Endothelial cell of umbilical vein (primary cell): ENCODE measurements around the gene NRGN. TPM values are rescaled to one million over a fixed set of nuclear protein-coding genes. Genes with fewer than 3 reads are reported as not detected.
A peak's percentile ranks its signal among the peaks of the same experiment; 100 is the strongest.

ENCODE experiments used
- BruUV-seq: library from RNA; stranded (reverse); fragments of 400-500 nt; replicated peaks from 2 replicates; lab custom pipeline; 2021; lab: Mats Ljungman, UMichigan
- CTCF ChIA-PET: fragments of 300-600, 350-600 bp; sonication (Branson Sonifier 250); formaldehyde crosslinking; loops from one replicate; lab custom pipeline; 2021; ENCODE audit warnings: antibody characterized with exemption, inconsistent platforms; lab: Charles Lee
- POLR2A ChIA-PET: fragments of 300-600, 350-600 bp; sonication (Branson Sonifier 250); formaldehyde crosslinking; loops from one replicate; lab custom pipeline; 2021; ENCODE audit warnings: antibody characterized with exemption, inconsistent platforms; lab: Charles Lee
- DNase-seq: peaks from one replicate; pipeline ENCODE4 v3.0.0-alpha.2; 2011; ENCODE audit warnings: low read depth, low spot score
- FAIRE-seq: peaks from 2 replicates; lab custom pipeline; 2011; peaks lifted over from hg19 to GRCh38; lab: Jason Lieb, UNC
- H2AFZ ChIP-seq: 2 replicates; pipeline ENCODE4 v1.6.0; 2012; ENCODE audit warnings: low read depth, low read length, control low read depth, inconsistent platforms
- H3K27ac ChIP-seq: 2 replicates; pipeline ENCODE4 v1.5.1; 2011; ENCODE audit warnings: low read depth, mild to moderate bottlenecking, control low read depth, low read length, moderate library complexity; ENCODE audit not compliant: insufficient read depth
- H3K27me3 ChIP-seq, 2 experiments: 2 replicates each; pipeline versions ENCODE4 v1.6.0 to v1.6.1; 2011; ENCODE audit warnings: low read length in 2 of 2, mixed read lengths in 1 of 2; ENCODE audit not compliant: control insufficient read depth in 2 of 2, insufficient read depth in 2 of 2
- H3K36me3 ChIP-seq, 2 experiments: 2 replicates in 1 of 2; 3 replicates in 1 of 2; pipeline ENCODE4 v1.5.1; 2011; ENCODE audit warnings: low read length in 2 of 2, mild to moderate bottlenecking in 1 of 2, moderate library complexity in 1 of 2; ENCODE audit not compliant: control insufficient read depth in 2 of 2, insufficient read depth in 2 of 2; ENCODE audit errors: extremely low read depth in 1 of 2
- H3K4me1 ChIP-seq: 3 replicates; pipeline ENCODE4 v1.5.1; 2011; ENCODE audit warnings: mild to moderate bottlenecking, low read length; ENCODE audit not compliant: control insufficient read depth, insufficient read depth; ENCODE audit errors: extremely low read depth
- H3K4me2 ChIP-seq: 2 replicates; pipeline ENCODE4 v1.6.1; 2011; ENCODE audit warnings: low read length, control low read depth, mixed read lengths; ENCODE audit not compliant: insufficient read depth
- H3K4me3 ChIP-seq, 3 experiments: fragments of 200-600 bp in 1 of 3; sonication (generic), shearing (Covaris generic) in 1 of 3; replicated peaks in 1 of 3; 2 replicates each; pipeline ENCODE4 v1.5.1; 2011 to 2016; ENCODE audit warnings: control low read depth in 3 of 3, low read length in 3 of 3, mild to moderate bottlenecking in 2 of 3, inconsistent platforms in 1 of 3, low read depth in 1 of 3, moderate library complexity in 1 of 3; ENCODE audit not compliant: insufficient read depth in 1 of 3
- H3K79me2 ChIP-seq: 2 replicates; pipeline ENCODE4 v1.6.0; 2012; ENCODE audit warnings: low read length, inconsistent platforms; ENCODE audit not compliant: control insufficient read depth, insufficient read depth
- H3K9ac ChIP-seq: replicated peaks from 2 replicates; pipeline ENCODE3; 2011; ENCODE audit warnings: low read length, control low read depth; ENCODE audit not compliant: insufficient read depth; ENCODE audit errors: extremely low read depth
- H3K9me1 ChIP-seq: replicated peaks from 3 replicates; pipeline ENCODE4 v1.6.0; 2011; ENCODE audit warnings: mild to moderate bottlenecking, low read length; ENCODE audit not compliant: control insufficient read depth, insufficient read depth; ENCODE audit errors: extremely low read depth
- H3K9me3 ChIP-seq: replicated peaks from 2 replicates; pipeline ENCODE4 v1.5.1; 2012; ENCODE audit warnings: low read length, inconsistent platforms; ENCODE audit not compliant: control insufficient read depth, insufficient read depth
- H4K20me1 ChIP-seq: replicated peaks from 2 replicates; pipeline ENCODE3; 2011; ENCODE audit warnings: mild to moderate bottlenecking, low read length; ENCODE audit not compliant: control insufficient read depth, insufficient read depth; ENCODE audit errors: extremely low read depth
- EZH2 ChIP-seq: IDR thresholded peaks from 2 replicates; pipeline ENCODE4 v1.6.1; 2012; ENCODE audit warnings: borderline replicate concordance, low read depth, mild to moderate bottlenecking, moderate library complexity, low read length, inconsistent platforms; ENCODE audit not compliant: severe bottlenecking
- FOS ChIP-seq: IDR thresholded peaks from 2 replicates; pipeline ENCODE4 v1.6.1; 2011; ENCODE audit warnings: mild to moderate bottlenecking, low read length, moderate library complexity, borderline replicate concordance; ENCODE audit not compliant: insufficient read depth
- JUN ChIP-seq: IDR thresholded peaks from 2 replicates; pipeline ENCODE4 v1.6.1; 2011; ENCODE audit warnings: borderline replicate concordance, low read depth; ENCODE audit not compliant: insufficient read length, insufficient read depth
- MAX ChIP-seq: IDR thresholded peaks from 2 replicates; pipeline ENCODE4 v1.6.1; 2011; ENCODE audit not compliant: insufficient read depth, insufficient read length
- MYC ChIP-seq: IDR thresholded peaks from one replicate; pipeline ENCODE4 v1.6.1; 2011; ENCODE audit warnings: mild to moderate bottlenecking, low read depth, low read length
- POLR2A ChIP-seq: IDR thresholded peaks from 2 replicates; pipeline ENCODE4 v1.6.1; 2012; ENCODE audit warnings: low read depth, mild to moderate bottlenecking, control low read depth, low read length
- POLR2AphosphoS5 ChIP-seq: IDR thresholded peaks from 2 replicates; pipeline ENCODE4 v1.6.1; 2012; ENCODE audit warnings: low read depth, mild to moderate bottlenecking, control low read depth, low read length, moderate library complexity; ENCODE audit not compliant: insufficient read depth
- dilution Hi-C: fragments of 300-500 bp; cut with MboI; formaldehyde crosslinking; loops from one replicate; pipeline ENCODE4 v1.15.0; 2019; ENCODE audit warnings: low sequenced_read_pairs; ENCODE audit not compliant: extremely low pct_ligation_motif_present
- intact Hi-C: fragments of 100-400 bp; cut with micrococcal nuclease; formaldehyde crosslinking; loops from one replicate; pipeline ENCODE4 v1.10.0; 2022
- polyA plus RNA-seq, 4 experiments: library from polyadenylated mRNA; depleted of rRNA in 3 of 4; stranded (reverse) in 3 of 4; unstranded in 1 of 4; fragments of >200 nt; gene quantifications; 2 replicates each; pipeline versions ENCODE4 v1.2.1 to v1.2.3, GENCODE V29; 2011 to 2012; ENCODE audit warnings: missing spikeins in 1 of 4
- total RNA-seq: library from RNA; stranded (reverse); gene quantifications from 2 replicates; pipeline ENCODE4 v1.2.3, GENCODE V29; 2021
- TF ChIP-seq, protein P1 (sequence below), 2 donors: IDR thresholded peaks; 1 replicate in 1 of 2; 2 replicates in 1 of 2; pipeline ENCODE4 v1.5.1; 2011; ENCODE audit warnings: low read length in 2 of 2, mild to moderate bottlenecking in 2 of 2, moderate library complexity in 2 of 2, control low read depth in 1 of 2, inconsistent platforms in 1 of 2, low read depth in 1 of 2; ENCODE audit not compliant: insufficient read depth in 1 of 2; ENCODE audit errors: extremely low read depth in 1 of 2

The NRGN gene
- total and polyA plus RNA-seq, 2 donors (not counting 3 experiments of a cell fraction or from before 2014, with no cell fraction given) = 29.1 to 33.5 TPM

DNA sequence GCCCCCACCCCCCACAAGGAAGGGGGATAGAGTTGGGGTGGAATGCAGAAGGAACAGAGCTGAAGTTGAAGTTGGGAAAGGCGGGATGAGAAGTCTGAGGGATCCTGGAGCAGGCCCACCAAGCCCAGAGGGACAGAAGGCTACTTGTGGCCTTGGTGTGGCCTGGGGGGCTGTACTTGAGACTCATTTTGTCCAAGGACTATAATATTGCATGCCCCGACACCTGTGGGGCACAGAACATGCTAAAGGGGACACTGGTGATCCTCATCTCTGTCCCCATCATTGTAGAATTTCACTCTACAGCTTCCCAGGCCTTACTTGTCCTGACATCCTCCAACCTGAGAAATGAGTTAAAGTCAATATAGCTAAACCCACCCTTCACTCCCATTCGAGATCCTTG is 21.1 kb downstream of the NRGN start:
- H3K4me2 ChIP-seq = peak overlapping the region; percentile 77
- DNase-seq = no peak
- BruUV-seq = no TSS peak
- ChIA-PET POLR2A (interaction anchor here (1.4 to 5.9 kb wide), 3 partner anchors 13 to 40 kb away, joined by 4 to 67 read pairs (median 4); no protein-coding TSS in a partner anchor), CTCF (interaction anchor here (0.8 to 13.1 kb wide), 12 partner anchors 9 to 116 kb away, joined by 3 to 301 read pairs (median 6); partner anchors contain the start of genes NRGN, ROBO3, SIAE and SPA17)
- peak overlapping the region; percentile 98 for H3K9ac ChIP-seq
- peak overlapping the region; percentile 62 to 97 (median 64) for H3K4me3 ChIP-seq
- TF ChIP-seq MYC (no peak), MAX (no peak), FOS (no peak), POLR2AphosphoS5 (peak; percentile 15), POLR2A (peak; percentile 88)
- H3K4me1 ChIP-seq = peaks cover 47% of the 10 kb centered on the region
- H4K20me1 ChIP-seq = no peaks in the 10 kb centered on the region
- H3K9me1 ChIP-seq = no peaks in the 10 kb centered on the region
- FAIRE-seq = no peak
- no peaks in the 10 kb centered on the region for H3K27me3 ChIP-seq
- peak overlapping the region; percentile 100 for H3K27ac ChIP-seq
- H3K9me3 ChIP-seq = no peaks in the 10 kb centered on the region
- dilution Hi-C loops (no loop called here), intact Hi-C loops (no loop called here)
- peaks cover 12% of the 10 kb centered on the region in 2 experiments for H3K36me3 ChIP-seq
- H2AFZ ChIP-seq = no peak overlapping the region
- peaks cover 69% of the 10 kb centered on the region for H3K79me2 ChIP-seq

DNA sequence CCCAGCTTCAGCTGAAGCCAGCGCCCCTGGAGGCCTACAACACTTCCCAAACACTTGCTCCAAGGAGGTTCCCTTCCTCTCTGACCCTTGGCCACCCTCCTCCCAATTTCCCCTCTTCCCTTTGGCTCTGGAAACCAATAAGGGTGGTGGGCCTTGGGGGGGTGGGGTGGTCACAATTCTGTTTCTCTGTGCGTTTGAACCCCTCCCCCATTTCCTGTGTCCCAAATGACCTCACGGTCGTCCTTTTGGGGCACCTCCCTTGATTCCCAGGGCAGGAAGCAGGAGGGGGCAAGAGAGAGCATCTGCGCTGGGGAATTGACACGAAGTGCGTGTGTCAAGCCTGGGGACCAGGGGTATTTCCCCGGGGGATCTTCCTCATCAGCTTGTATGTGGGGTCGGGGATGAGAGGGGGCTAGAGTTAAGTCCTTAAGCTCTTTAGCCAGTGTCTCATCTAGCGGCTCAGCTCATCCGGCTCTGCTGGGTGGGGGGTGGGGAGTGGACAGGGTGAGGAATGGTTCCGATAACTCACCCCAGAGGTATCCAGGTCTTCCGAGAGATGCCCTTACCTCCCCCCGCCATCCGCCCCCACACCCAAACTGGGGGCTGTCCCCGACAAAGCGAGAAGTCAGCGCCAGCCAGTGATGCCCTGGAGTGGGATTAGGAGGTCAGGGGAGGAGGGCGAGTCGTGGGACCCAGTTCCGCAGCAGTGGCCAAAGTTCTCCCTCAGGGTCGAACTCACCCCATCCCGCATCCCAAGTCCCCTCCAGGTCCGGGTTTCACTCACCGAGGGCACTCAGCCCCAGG is 21.8 kb downstream of the NRGN start:
- Histone ChIP-seq H3K9me1 (no peaks in the 10 kb centered on the region), H3K9me3 (no peaks in the 10 kb centered on the region), H3K27ac (peak overlapping the region; percentile 100), H3K9ac (peak overlapping the region; percentile 98), H3K79me2 (peaks cover 62% of the 10 kb centered on the region), H3K4me2 (peak overlapping the region; percentile 77), H3K36me3 (peaks cover 5% of the 10 kb centered on the region in 2 experiments), H2AFZ (no peak overlapping the region), H3K27me3 (no peaks in the 10 kb centered on the region), H3K4me3 (peak overlapping the region; percentile 62 to 97 (median 64)), H3K4me1 (peaks cover 40% of the 10 kb centered on the region), H4K20me1 (no peaks in the 10 kb centered on the region)
- ChIA-PET CTCF (interaction anchor here (0.8 to 13.1 kb wide), 16 partner anchors 8 to 117 kb away, joined by 3 to 301 read pairs (median 8); partner anchors contain the start of genes MSANTD2, NRGN, ROBO3 and SIAE), POLR2A (interaction anchor here (0.6 to 5.9 kb wide), 4 partner anchors 13 to 40 kb away, joined by 4 to 67 read pairs (median 5); no protein-coding TSS in a partner anchor)
- TF ChIP-seq FOS (peak; percentile 22), JUN (peak; percentile 5), EZH2 (no peak), POLR2AphosphoS5 (peak; percentile 6)
- TF ChIP-seq, protein P1, sequence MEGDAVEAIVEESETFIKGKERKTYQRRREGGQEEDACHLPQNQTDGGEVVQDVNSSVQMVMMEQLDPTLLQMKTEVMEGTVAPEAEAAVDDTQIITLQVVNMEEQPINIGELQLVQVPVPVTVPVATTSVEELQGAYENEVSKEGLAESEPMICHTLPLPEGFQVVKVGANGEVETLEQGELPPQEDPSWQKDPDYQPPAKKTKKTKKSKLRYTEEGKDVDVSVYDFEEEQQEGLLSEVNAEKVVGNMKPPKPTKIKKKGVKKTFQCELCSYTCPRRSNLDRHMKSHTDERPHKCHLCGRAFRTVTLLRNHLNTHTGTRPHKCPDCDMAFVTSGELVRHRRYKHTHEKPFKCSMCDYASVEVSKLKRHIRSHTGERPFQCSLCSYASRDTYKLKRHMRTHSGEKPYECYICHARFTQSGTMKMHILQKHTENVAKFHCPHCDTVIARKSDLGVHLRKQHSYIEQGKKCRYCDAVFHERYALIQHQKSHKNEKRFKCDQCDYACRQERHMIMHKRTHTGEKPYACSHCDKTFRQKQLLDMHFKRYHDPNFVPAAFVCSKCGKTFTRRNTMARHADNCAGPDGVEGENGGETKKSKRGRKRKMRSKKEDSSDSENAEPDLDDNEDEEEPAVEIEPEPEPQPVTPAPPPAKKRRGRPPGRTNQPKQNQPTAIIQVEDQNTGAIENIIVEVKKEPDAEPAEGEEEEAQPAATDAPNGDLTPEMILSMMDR (IDR thresholded peaks at IDR 0.05; ENCODE audit: extremely low read depth in 1 of 2, insufficient read depth in 1 of 2, low read depth in 1 of 2, low read length in 2 of 2) = peak; percentile 24 to 37
- dilution Hi-C loops = no loop called here
- DNase-seq (peak; percentile 51), FAIRE-seq (peak; percentile 38)
- intact Hi-C loops = loop anchor here (2.0 kb wide), 1 partner anchor 17 kb away; no protein-coding TSS in a partner anchor
- BruUV-seq = TSS peak; percentile 45
